Measurements from ENCODE around the gene LRG1. TPM values are rescaled to one million over a fixed set of nuclear protein-coding genes. Genes with fewer than 3 reads are reported as not detected.

The LRG1 gene
- total and polyA plus RNA-seq, 10 of the 15 experiments (the other 5 are each of a cell fraction or from before 2014, with no cell fraction given) = 0.29 to 4.7 (median 0.58) TPM

DNA sequence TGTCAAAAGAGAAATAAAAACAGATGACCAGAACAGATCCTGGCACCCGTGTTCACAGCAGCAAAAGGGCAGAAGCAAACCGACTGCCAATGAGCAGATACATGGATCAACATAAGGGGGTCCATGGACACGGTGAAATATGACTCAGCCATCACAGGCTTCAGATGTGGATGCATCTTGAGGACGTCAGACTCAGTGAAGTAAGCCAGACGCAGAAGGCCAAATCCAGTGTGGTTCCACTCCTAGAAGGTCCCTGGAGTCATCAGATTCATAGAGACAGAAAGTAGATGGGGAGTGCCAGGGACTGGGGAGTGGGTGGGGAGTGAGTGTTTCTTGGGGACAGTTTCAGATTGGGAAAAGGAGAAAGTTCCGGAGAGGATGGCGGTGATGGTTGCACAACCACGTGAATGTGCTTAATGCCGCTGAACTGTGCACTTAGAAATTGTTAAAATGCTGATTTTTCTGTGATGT lies 48.5 kb upstream of the LRG1 start (continued):
- TF ChIP-seq PKNOX1 (IDR thresholded peaks at IDR 0.05) (no peak), HDAC6 (IDR thresholded peaks at IDR 0.05; ENCODE audit: unreplicated experiment) (no peak), KDM1A (IDR thresholded peaks at IDR 0.05; ENCODE audit: borderline replicate concordance) (no peak)

DNA sequence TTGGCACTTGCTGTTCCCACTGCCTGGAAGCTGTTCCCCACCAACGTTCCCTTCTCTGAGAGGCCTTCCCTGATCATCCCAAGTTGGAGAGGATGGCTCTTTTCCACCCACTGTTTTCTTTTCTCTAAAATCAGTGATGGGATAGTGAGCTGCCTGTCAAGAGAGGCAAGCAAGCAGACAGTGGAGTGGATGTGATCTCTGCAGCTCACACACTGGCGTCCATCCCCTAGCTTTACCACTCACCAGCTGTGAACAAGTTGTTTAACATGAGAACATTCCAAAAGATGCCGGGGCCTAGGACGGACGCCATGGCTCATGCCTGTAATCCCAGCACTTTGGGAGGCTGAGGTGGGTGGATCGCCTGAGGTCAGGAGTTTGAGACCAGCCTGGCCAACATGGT lies 47.7 kb upstream of the LRG1 start:
- Histone ChIP-seq H3K36me3 (ENCODE audit: control insufficient read depth in 2 of 2, insufficient read depth in 2 of 2, low read length in 1 of 2) (no peaks in the 10 kb centered on the region), H3K79me2 (ENCODE audit: control insufficient read depth, insufficient read depth, low read length) (no peaks in the 10 kb centered on the region), H3K4me1 (ENCODE audit: control insufficient read depth, insufficient read depth, low read length) (no peaks in the 10 kb centered on the region), H3K9me3 (replicated peaks; ENCODE audit: control insufficient read depth, insufficient read depth, low read length) (no peaks in the 10 kb centered on the region), H3K27me3 (replicated peaks in 1 of 2; ENCODE audit: control insufficient read depth in 2 of 2, insufficient read depth in 2 of 2, low read length in 1 of 2) (peaks cover 3 to 6% of the 10 kb centered on the region in 2 experiments), H2AFZ (ENCODE audit: control insufficient read depth, low read depth, low read length) (no peak overlapping the region), H3K9ac (ENCODE audit: control insufficient read depth, insufficient read depth, low read length) (no peak overlapping the region), H3K4me2 (ENCODE audit: control insufficient read depth, insufficient read depth) (no peak overlapping the region), H3K4me3 (no peak overlapping the region), H4K20me1 (ENCODE audit: control insufficient read depth, insufficient read depth) (no peaks in the 10 kb centered on the region), H3K27ac (ENCODE audit: control insufficient read depth, insufficient read depth) (no peak overlapping the region)
- DNase-seq (ENCODE audit: low read depth, low spot score) (no peak), FAIRE-seq (no peak), ATAC-seq (no peak)
- POLR2A ChIA-PET = no interaction called here
- SMC1A ChIA-PET (ENCODE audit: uncharacterized antibody, unreplicated experiment) = interaction anchor here (1.5 kb wide), 1 partner anchor 20 kb away, joined by 3 read pairs; no protein-coding TSS in a partner anchor
- in situ Hi-C loops (cut with MboI) = no loop called here
- BruUV-seq (replicated peaks) = no TSS peak
- CTCF ChIA-PET = interaction anchor here (1.0 to 2.3 kb wide), 3 partner anchors 14 to 49 kb away, joined by 3 to 7 read pairs (median 4); no protein-coding TSS in a partner anchor
- 12% methylated on average over 6 of the region's 6 CpGs for WGBS (ENCODE audit: insufficient coverage, insufficient replicate concordance, low lambda C conversion rate, missing lambda C conversion rate)
- RAD21 ChIA-PET (ENCODE audit: unreplicated experiment) = no interaction called here
- TF ChIP-seq BHLHE40 (IDR thresholded peaks at IDR 0.05; ENCODE audit: borderline replicate concordance in 1 of 2, low read depth in 2 of 2, low read length in 1 of 2) (no peak), PKNOX1 (IDR thresholded peaks at IDR 0.05) (no peak), ZZZ3 (IDR thresholded peaks at IDR 0.05; ENCODE audit: control insufficient read depth, insufficient read length, low read depth) (no peak)
- TF ChIP-seq, protein P1, sequence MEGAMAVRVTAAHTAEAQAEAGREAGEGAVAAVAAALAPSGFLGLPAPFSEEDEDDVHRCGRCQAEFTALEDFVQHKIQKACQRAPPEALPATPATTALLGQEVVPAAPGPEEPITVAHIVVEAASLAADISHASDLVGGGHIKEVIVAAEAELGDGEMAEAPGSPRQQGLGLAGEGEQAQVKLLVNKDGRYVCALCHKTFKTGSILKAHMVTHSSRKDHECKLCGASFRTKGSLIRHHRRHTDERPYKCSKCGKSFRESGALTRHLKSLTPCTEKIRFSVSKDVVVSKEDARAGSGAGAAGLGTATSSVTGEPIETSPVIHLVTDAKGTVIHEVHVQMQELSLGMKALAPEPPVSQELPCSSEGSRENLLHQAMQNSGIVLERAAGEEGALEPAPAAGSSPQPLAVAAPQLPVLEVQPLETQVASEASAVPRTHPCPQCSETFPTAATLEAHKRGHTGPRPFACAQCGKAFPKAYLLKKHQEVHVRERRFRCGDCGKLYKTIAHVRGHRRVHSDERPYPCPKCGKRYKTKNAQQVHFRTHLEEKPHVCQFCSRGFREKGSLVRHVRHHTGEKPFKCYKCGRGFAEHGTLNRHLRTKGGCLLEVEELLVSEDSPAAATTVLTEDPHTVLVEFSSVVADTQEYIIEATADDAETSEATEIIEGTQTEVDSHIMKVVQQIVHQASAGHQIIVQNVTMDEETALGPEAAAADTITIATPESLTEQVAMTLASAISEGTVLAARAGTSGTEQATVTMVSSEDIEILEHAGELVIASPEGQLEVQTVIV (IDR thresholded peaks at IDR 0.05; ENCODE audit: borderline replicate concordance, partially characterized antibody) = no peak
- TF ChIP-seq, protein P2, sequence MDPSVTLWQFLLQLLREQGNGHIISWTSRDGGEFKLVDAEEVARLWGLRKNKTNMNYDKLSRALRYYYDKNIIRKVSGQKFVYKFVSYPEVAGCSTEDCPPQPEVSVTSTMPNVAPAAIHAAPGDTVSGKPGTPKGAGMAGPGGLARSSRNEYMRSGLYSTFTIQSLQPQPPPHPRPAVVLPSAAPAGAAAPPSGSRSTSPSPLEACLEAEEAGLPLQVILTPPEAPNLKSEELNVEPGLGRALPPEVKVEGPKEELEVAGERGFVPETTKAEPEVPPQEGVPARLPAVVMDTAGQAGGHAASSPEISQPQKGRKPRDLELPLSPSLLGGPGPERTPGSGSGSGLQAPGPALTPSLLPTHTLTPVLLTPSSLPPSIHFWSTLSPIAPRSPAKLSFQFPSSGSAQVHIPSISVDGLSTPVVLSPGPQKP (IDR thresholded peaks at IDR 0.05; ENCODE audit: low read depth, low read length) = no peak
- TF ChIP-seq, protein P3, sequence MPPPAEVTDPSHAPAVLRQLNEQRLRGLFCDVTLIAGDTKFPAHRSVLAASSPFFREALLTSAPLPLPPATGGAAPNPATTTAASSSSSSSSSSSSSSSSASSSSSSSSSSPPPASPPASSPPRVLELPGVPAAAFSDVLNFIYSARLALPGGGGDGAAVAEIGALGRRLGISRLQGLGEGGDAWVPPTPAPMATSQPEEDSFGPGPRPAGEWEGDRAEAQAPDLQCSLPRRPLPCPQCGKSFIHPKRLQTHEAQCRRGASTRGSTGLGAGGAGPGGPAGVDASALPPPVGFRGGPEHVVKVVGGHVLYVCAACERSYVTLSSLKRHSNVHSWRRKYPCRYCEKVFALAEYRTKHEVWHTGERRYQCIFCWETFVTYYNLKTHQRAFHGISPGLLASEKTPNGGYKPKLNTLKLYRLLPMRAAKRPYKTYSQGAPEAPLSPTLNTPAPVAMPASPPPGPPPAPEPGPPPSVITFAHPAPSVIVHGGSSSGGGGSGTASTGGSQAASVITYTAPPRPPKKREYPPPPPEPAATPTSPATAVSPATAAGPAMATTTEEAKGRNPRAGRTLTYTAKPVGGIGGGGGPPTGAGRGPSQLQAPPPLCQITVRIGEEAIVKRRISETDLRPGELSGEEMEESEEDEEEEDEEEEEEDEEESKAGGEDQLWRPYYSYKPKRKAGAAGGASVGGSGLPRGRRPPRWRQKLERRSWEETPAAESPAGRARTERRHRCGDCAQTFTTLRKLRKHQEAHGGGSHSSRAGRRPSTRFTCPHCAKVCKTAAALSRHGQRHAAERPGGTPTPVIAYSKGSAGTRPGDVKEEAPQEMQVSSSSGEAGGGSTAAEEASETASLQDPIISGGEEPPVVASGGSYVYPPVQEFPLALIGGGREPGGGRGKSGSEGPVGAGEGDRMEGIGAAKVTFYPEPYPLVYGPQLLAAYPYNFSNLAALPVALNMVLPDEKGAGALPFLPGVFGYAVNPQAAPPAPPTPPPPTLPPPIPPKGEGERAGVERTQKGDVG (CRISPR knock-in tag; IDR thresholded peaks at IDR 0.05) = no peak
- intact Hi-C loops (cut with micrococcal nuclease; ENCODE audit: unreplicated experiment) = no loop called here
